Gastrocnemius medialis (tissue), 4 donors: ENCODE results near the gene SLC15A3.

Experiments
- POLR2A ChIP-seq, 2 donors: fragments of 450-650 bp; IDR thresholded peaks; one replicate each; pipeline ENCODE4 v1.6.1; 2017; ENCODE audit warnings: antibody characterized with exemption in 2 of 2, mild to moderate bottlenecking in 2 of 2, moderate library complexity in 2 of 2
- TF ChIP-seq, protein P1 (sequence below), 5 experiments: fragments of 450-650 bp in 3 of 5; fragments of 200-600 bp in 2 of 5; sonication (generic) in 2 of 5; IDR thresholded peaks in 4 of 5; conservative IDR thresholded peaks in 1 of 5; 1 replicate in 4 of 5; 2 replicates in 1 of 5; pipeline ENCODE4 v1.5.1; 2016 to 2019; ENCODE audit warnings: antibody characterized with exemption in 5 of 5, mild to moderate bottlenecking in 3 of 5, moderate library complexity in 3 of 5

DNA sequence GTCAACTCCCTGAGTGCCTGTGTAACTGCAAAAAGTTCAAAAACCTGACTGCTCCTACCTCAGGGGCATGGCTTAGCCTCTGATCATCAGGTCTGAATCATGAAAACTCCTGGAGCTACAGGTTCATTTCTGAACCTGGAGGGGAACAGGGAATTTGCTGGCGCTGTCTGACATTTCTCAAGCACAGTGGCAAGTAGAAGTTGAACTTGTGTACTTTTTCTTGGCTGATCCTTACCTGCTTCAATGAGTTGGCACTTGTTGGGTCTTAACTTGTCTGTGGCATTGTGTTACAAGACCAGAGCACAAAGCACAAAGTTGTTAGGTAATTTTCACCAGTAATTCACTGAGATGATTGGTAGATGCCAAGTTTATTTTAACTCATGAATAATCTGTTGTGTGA lies 34.7 kb downstream of the SLC15A3 start:
- TF ChIP-seq, protein P1, sequence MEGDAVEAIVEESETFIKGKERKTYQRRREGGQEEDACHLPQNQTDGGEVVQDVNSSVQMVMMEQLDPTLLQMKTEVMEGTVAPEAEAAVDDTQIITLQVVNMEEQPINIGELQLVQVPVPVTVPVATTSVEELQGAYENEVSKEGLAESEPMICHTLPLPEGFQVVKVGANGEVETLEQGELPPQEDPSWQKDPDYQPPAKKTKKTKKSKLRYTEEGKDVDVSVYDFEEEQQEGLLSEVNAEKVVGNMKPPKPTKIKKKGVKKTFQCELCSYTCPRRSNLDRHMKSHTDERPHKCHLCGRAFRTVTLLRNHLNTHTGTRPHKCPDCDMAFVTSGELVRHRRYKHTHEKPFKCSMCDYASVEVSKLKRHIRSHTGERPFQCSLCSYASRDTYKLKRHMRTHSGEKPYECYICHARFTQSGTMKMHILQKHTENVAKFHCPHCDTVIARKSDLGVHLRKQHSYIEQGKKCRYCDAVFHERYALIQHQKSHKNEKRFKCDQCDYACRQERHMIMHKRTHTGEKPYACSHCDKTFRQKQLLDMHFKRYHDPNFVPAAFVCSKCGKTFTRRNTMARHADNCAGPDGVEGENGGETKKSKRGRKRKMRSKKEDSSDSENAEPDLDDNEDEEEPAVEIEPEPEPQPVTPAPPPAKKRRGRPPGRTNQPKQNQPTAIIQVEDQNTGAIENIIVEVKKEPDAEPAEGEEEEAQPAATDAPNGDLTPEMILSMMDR (IDR thresholded peaks at IDR 0.05 in 4 of 5, conservative IDR thresholded peaks at IDR 0.05 in 1 of 5) = no peak
- no peak for TF ChIP-seq POLR2A (IDR thresholded peaks at IDR 0.05)
